Ramos (cell line): ENCODE measurements around the gene PLCXD3.

Experiments
- in situ Hi-C: fragments of 300-500 bp; cut with MboI; formaldehyde crosslinking; loops from one replicate; pipeline ENCODE4 v1.14.3; 2022; ENCODE audit warnings: low sequenced_read_pairs; ENCODE audit not compliant: unreplicated experiment

The PLCXD3 gene

DNA sequence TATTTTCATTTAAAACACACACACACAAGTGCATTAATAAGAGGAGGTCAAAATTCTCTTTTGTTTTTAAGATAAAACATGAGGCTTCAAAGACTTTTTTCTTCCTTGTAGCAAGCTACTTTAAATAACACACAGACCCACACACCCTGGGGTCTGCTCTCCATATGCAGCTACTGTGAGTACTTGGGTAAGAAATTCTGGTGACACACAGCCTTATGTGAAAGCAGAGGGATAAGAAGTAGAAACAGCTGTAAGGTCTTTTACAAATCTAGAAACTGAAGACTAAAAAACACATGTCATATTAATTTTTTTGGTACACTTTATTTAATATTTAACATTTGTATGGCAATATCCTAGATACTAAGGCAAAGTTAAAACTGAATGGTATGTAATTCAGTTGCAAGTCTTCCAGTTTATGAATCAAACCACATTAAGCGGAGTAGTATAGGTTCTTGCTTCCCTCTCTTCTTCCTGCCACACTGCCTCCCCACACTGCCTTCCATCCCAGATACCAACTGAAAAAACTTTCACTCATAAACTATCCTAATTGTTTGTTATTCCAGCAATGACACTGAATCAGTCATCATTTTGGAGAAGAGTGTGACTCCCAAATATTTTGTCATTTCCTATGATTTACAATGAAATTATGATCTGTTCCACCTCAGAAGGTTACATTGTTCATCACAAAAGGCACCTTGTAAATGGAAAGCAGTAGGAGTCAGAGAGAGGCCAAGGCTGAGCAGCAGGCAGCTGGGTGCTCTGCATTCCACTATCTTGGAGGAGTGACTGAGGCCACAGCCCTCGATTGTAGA lies 92.0 kb downstream of the PLCXD3 start:
- in situ Hi-C loops = no loop called here

DNA sequence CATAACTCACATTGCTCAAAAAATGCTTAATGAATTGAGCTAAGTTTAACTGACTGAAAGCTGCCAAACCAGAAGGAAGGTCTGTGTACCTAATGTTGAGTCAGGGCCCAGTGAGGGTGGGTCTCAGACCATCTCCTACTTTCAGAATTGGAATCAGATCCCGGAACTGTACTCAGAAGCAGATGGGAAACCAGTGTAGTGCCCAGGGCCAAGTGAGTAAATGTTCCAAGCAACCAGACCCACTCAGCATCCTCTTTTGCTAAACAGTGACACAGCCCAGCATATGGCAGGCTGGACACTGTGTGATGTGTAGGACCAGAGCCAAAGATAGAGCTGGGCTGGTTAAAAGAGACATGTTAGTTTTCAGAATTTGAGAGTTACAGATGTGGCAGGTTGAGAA lies 94.1 kb downstream of the PLCXD3 start:
- in situ Hi-C loops = no loop called here

DNA sequence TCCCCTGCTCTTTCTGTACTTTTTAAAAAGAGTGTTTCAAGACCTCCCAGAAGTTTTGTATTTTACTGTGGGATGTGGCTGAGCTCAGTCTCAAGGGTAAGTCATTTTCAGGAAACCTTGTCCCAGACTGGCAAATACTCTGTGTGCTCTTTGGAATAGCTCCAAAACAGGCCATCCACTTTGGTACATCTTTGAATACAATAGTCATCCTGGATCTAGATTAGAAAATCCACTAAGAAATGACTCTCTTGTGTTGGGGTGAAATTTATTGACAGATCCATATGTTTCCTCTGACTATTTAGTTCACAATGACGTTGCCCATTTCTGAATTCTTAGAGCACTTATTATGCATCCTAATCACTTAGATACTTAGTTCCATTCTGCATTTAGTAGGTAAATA lies 95.2 kb downstream of the PLCXD3 start:
- in situ Hi-C loops = no loop called here

DNA sequence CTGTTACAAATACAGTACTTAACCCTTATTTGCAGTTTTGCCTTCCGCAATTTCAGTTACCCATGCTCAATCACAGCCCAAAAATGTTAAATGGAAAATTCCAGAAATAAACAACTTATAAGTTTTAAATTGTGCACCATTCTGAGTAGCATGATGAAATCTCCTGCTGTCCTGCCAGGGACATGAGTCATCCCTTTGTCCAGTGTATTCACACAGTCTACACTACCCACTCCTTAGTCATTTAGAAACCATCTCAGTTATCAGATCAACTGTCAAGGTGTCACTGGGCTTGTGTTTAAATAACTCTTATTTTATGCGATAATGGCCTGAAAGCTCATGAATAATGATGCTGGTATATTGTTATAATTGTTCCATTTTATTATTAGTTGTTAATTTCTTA lies 95.8 kb downstream of the PLCXD3 start:
- in situ Hi-C loops = no loop called here

DNA sequence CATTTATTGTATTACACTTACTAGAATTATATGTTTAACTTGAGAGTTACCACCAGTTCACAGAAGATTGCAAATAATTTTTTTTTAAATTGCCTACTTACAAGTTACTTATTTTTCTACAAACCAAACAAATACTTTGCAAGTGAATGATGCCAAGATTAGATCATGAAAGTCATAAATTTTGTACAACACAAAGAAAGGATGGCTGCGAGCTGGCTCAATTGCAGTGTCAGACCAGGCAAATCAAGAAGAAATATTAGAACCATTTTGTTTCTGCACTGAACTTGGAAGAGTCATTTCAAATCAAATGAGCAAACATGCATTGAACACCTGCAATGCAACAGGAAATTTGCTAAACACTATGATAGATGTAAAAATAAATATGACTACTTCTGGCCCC lies 97.3 kb downstream of the PLCXD3 start:
- in situ Hi-C loops = no loop called here

DNA sequence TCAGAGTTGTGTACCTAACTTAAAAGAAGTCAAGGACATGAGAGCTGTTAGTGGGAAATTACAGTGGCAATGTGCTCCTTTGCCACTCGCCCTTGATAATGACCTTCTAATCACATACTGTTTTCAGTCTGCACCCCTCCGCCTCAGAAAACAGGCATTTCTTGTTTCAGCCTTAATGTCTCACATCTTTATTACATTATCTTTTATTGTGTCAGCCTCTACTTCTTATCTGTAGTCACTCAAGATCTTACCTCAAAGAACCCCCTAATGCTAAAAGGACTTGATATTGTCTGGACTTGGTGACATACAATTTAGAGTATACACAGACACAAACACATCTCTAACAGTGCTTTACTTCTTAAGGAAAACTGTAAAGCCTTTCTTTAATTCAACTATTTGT lies 97.9 kb downstream of the PLCXD3 start:
- in situ Hi-C loops = no loop called here

DNA sequence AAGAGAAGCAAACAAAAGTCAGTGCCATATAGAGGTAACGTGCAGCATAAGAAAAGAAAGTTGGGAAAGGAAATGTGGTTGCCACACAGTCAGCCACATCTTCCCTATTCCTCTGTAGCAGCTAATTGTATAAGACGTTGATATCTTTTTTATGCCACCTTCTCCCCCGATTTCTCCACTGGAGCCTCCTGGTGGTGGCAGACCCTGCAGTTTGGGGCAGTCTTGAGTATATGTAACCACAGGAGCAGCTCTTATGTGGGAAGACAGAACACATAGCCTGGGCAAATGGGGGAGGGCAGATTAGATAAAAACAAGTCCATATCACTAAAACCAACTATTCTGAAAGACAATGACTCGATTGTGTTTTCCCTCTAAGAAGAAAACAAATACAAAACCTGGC lies 99.7 kb downstream of the PLCXD3 start:
- in situ Hi-C loops = no loop called here

DNA sequence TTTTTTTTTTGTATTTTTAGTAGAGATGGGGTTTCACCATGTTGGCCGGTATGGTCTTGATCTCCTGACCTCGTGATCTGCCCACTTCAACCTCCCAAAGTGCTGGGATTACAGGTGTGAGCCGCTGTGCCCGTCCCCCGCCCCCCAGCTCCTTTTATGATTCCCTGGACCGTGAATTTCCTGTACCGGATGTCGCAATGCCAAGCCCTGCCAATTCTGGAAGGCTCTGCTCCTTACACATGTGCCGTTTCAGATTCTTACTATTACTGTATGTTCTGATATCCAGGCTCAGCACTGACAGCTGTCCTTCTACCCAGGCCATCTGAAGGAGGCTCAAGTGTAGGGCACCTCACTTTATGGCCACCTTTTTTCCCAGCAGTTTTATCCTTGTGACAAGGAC lies 100.1 kb downstream of the PLCXD3 start:
- in situ Hi-C loops = no loop called here

DNA sequence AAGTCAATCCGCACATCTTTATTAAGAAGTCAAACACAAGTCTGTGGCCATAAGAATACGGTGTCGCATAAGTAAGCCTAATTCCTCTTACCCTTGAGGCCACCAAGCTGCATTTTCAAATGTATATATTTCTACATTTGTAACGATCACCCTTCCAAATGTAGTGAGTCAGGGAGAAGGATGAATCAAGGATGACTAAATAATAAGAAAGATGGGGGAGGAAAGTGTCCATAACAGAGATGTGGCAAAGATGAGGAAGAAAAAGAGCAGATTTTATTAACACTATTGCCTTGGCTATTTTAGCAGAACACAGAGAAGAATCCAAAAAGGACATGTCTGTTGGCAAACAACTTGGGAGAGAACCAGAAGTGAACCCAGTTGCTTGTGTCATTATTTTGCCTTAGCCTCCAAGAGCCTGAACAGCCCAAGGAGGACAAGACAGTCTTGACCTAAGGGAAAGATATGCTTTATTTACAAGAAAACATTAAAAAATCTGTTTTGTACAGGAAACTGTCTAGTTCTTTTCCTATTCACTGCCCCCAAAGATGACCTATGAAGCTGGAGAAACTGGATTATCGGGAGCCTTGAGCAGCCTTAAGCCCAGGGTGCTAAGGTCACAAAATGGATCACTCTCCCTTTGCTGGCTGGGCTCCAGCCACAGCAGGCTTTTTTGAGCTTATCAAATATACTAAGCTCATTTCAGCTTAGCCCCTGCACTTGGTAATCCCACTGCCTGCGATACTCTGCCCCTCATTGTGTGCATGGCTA lies 101.5 kb downstream of the PLCXD3 start:
- in situ Hi-C loops = no loop called here

DNA sequence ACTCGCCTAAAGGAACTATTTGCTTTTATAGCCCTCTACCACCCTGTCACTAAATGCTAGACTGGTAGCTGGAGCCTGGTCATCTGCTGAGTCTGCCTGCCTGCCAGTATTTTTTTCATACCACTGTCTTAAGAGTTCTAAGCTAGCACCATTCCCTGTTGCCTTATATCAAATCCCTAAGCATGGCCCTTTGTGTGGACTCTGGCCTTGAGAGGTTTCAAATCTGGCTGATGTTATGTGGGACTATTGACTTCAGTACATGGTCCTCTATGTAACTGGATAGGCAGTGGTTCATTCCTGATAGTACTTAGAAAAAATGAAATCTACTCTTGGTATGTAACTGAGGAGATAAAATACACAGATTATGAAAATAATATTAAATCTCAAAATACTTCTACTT lies 103.5 kb downstream of the PLCXD3 start:
- in situ Hi-C loops = no loop called here

DNA sequence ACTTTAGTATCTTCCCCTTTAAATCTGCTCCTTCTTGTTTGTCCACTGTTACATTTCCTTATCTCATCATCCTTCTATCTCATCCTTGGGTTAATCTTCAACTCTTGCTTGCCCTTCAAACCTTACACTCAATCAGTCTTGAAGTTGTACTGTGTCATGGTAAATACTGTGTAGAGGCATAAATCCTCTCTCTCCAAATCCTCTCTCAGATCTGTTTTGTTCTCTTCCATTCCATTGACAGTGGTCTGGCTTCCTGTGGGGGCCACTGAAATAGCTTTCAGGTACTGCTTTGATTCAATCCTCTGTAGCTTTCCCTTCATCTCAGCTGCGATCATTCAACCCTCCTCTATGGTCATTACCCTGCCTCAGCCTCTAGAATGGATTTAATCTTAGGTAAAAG lies 104.0 kb downstream of the PLCXD3 start:
- in situ Hi-C loops = no loop called here

DNA sequence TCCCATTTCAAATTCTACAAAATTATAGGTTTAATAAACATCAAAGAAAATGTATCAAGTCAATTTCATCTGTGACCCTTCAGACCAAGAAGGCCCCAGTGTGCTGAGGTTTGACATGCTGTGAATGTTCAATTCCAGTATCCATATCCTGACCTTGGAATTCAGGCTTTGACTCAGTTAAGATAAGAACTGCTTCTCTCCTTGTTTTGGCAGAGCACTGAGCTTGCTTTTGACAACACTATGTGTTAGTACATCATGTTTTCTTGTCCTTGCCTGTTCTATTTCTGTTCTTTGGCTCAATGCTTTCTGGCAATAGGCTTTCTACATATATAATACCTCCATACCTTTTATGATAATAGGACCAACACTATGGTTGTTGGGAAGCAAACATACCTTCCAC lies 105.6 kb downstream of the PLCXD3 start:
- in situ Hi-C loops = no loop called here

DNA sequence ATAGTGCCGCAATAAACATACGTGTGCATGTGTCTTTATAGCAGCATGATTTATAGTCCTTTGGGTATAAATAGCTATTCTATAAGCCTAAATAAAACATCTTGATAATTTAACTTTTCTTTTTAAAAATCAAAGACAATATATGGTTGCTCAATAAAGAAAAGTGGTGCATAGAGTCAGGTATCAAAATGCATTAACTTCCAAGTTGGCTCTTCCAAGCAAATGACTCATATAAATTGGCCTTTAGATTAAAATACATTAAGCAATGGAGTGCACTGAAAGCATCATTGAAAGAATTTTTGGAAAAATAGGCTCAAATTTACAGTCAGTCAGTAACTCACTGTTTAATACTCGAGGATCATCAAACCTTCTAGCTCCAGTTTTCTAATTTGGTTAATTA lies 106.6 kb downstream of the PLCXD3 start:
- in situ Hi-C loops = no loop called here

DNA sequence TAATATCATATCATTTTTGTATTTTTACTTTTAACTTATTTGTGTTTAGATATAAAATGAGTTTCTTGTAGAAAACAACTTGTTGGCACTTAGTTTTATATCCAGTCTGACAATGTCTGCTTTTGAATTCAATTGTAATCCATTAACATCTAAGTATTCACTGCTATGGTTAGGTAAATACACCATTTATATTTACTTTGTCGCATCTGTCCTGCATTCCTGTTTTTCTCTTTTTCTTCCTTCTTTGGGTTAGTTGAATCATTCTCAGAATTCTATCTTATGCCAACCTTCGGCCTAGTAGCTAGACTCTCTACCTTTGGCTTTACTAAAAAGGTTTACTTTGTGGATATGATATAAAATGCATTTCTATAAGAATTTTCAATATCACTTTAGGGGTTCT lies 107.6 kb downstream of the PLCXD3 start:
- in situ Hi-C loops = no loop called here

DNA sequence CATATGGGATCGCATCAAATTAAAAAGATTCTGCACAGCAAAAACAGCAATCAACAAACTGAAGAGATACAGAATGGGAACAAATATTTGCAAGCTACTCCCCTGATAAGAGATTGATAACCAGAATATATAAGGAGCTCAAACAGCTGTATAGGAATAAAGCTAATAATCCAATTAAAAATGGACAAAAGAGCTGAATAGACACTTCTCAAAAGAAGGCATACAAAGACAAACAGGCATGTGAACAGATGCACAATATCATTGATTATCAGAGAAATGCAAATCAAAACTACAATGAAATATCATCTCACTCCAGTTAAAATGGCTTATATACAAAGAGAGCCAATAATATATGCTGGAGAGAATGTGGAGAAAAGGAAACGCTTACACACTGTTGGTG lies 110.6 kb downstream of the PLCXD3 start:
- in situ Hi-C loops = no loop called here

DNA sequence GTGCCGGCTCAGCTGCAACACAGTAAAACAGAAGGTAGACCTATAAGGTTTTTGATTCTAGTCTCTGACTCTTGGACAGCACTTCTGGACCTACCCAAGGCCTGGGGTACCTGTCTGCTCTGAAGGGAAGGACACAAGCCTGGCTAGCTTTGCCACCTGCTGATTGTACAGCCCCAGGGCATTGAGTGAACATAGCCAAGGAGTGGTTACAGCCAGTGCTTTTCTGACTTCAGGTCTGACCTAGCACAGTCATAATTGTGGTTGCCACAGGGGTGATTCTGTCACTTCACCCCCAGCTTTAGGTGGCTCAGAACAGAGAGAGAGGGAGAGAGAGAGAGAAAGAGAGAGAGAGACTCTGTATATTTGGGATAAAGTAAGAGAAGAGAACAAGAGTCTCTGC lies 118.4 kb downstream of the PLCXD3 start:
- in situ Hi-C loops = no loop called here

DNA sequence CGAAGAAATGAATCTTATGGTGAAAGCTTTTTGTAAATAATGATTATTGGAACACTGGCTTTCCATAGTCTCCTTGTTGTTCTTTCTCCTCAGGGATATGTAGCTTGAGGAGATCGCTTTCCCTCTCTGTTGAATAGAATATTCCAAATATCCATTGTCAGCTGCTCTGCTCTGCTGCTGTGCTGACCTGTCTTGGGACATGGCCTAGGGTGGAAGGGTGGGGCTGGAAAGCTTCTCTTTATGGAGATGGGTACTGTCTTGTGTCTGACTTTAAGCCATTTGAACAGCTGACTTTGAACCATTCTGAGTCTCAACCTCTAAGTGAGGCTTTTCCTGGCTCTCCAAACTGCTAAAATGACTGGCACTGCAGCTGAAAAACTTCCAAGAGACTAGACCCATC lies 135.8 kb downstream of the PLCXD3 start:
- in situ Hi-C loops = no loop called here

DNA sequence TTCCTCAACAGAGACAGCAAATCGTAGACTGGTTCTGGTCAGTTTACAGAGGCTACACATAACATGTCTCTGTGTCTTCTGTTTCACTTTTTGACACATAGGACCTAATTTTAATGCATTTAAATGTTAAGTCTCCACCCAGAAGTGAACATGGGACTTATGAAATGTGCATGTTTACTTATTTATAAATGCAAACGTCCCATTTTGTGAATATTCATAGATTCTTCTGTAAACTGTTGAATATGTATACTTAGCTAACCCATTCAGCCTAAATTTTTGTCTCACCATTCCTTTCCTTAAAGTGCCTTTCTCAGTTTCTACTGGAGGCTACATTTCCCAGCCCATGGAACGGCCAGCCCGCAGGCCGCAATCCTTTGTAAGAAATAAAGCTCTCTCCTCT lies 137.2 kb downstream of the PLCXD3 start:
- in situ Hi-C loops = no loop called here

DNA sequence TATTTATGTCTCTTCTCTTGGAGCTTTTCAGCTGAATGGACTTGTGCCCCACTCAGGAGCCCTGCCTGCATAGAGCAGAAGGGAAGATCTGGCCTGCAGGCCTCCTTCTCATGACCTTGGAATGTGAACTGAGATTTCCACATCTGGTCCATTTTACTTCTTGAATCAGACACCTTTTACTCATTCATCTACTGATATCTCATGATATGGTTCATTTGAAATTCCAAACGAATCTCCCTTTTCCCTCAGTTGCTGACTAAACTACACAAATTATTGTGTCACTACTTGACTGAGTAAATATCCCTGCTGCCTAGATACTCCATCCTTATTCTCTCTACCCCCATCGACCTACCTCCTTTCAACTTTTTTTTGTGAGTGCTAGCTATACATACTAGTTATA lies 138.7 kb downstream of the PLCXD3 start:
- in situ Hi-C loops = no loop called here

DNA sequence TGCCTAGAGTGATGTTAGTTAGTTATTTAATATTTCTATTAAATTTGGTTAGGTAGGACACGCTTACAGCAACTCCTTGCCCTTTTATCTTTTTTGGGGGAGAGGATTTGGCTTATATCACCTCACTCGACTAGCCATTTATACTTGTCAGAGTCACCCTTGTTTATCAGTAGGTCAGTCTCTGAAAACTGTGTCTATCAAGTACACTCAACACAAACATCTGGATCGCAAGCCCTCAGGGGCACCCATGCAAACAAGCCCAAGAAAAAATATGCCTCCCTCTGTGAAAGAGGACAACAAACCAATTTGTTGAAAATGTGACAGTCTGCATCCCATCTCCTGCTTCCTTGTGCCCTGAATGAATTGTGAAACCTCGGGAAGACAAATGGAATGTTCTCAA lies 139.9 kb downstream of the PLCXD3 start:
- in situ Hi-C loops = no loop called here

DNA sequence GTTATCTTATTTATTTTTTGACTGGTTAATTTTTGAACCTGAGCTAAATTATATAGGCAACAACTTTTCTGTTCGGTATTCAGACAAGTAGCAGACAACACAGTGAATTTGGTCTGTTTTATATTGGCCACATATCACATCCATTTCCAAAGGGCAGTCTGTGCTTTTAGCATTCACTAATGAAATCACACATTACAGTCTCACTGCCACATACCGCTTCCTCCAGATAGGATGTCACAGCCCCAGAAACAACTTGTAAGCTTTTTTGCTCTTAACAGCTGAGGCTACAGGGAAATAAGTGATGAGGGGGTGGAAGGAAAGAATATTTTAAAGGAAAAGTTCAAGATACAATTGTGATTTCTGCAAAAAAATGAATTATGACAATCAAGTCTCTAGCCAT lies 140.6 kb downstream of the PLCXD3 start:
- in situ Hi-C loops = no loop called here

DNA sequence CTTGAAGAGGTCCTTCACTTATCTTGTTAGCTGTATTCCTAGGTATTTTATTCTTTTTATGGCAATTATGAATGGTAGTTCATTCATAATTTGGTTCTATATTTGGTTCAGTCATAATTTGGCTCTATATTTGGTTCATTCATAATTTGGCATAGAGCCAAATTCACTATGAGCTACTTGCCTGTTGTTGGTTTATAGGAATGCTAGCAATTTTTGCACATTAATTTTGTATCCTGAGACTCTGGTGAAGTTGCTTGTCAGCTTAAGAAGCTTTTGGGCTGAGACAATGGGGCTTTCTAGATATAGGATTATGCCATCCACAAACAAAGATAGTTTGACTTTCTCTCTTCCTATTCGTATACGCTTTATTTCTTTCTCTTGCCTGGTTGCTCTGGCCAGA lies 142.2 kb downstream of the PLCXD3 start:
- in situ Hi-C loops = no loop called here
